Measurements from ENCODE around the gene CCSER1.

CCSER1 gene

GRCh38 chr4:90990284-90990683 lies 863.1 kb downstream of the CCSER1 start:
- TF ChIP-seq CTCF (IDR thresholded peaks at IDR 0.05; ENCODE audit: low read depth, low read length, missing control alignments): no peak
- Histone ChIP-seq H3K27ac (no peak overlapping the region), H3K27me3 (replicated peaks) (no peaks in the 10 kb centered on the region), H3K36me3 (replicated peaks) (no peaks in the 10 kb centered on the region), H3K4me3 (ENCODE audit: low read depth, low read length) (no peak overlapping the region)
- DNase-seq: no peak
- in situ Hi-C loops (cut with HindIII; ENCODE audit: low pct_ligation_motif_present, low sequenced_read_pairs): no loop called here

- in situ Hi-C loops (cut with HindIII; ENCODE audit: low pct_ligation_motif_present, low sequenced_read_pairs): no loop called here
- no peak overlapping the region for H3K4me3 ChIP-seq (ENCODE audit: low read depth, low read length)
- H3K27me3 ChIP-seq (replicated peaks): no peaks in the 10 kb centered on the region
- no peaks in the 10 kb centered on the region for H3K36me3 ChIP-seq (replicated peaks)
- H3K27ac ChIP-seq: no peak overlapping the region
- no peak for TF ChIP-seq CTCF (IDR thresholded peaks at IDR 0.05; ENCODE audit: low read depth, low read length, missing control alignments)
- DNase-seq: no peak
Measured at GRCh38 chr4:90992213-90992612, 865.0 kb downstream of the CCSER1 start.

- Histone ChIP-seq H3K36me3 (replicated peaks) (no peaks in the 10 kb centered on the region), H3K4me3 (ENCODE audit: low read depth, low read length) (no peak overlapping the region), H3K27ac (no peak overlapping the region), H3K27me3 (replicated peaks) (no peaks in the 10 kb centered on the region)
- no peak for TF ChIP-seq CTCF (IDR thresholded peaks at IDR 0.05; ENCODE audit: low read depth, low read length, missing control alignments)
- DNase-seq: no peak
- in situ Hi-C loops (cut with HindIII; ENCODE audit: low pct_ligation_motif_present, low sequenced_read_pairs): no loop called here
Measured at GRCh38 chr4:90994851-90995574, 867.8 kb downstream of the CCSER1 start.

GRCh38 chr4:90995996-90996395 lies 868.8 kb downstream of the CCSER1 start:
- TF ChIP-seq CTCF (IDR thresholded peaks at IDR 0.05; ENCODE audit: low read depth, low read length, missing control alignments): no peak
- in situ Hi-C loops (cut with HindIII; ENCODE audit: low pct_ligation_motif_present, low sequenced_read_pairs): no loop called here
- H3K36me3 ChIP-seq (replicated peaks): no peaks in the 10 kb centered on the region

GRCh38 chr4:90996813-90997212 lies 869.6 kb downstream of the CCSER1 start:
- no peak for TF ChIP-seq CTCF (IDR thresholded peaks at IDR 0.05; ENCODE audit: low read depth, low read length, missing control alignments)

More at GRCh38 chr4:90995996-90996395, 868.8 kb downstream of the CCSER1 start:
- no peak for DNase-seq
- Histone ChIP-seq H3K4me3 (ENCODE audit: low read depth, low read length) (no peak overlapping the region), H3K27me3 (replicated peaks) (no peaks in the 10 kb centered on the region), H3K27ac (no peak overlapping the region)

GRCh38 chr4:91015861-91016260 lies 888.7 kb downstream of the CCSER1 start:
- DNase-seq: no peak
- in situ Hi-C loops (cut with HindIII; ENCODE audit: low pct_ligation_motif_present, low sequenced_read_pairs): no loop called here
- H3K27ac ChIP-seq: no peak overlapping the region
- H3K27me3 ChIP-seq (replicated peaks): no peaks in the 10 kb centered on the region
- TF ChIP-seq CTCF (IDR thresholded peaks at IDR 0.05; ENCODE audit: low read depth, low read length, missing control alignments): no peak
- H3K36me3 ChIP-seq (replicated peaks): no peaks in the 10 kb centered on the region
- H3K4me3 ChIP-seq (ENCODE audit: low read depth, low read length): no peak overlapping the region

More at GRCh38 chr4:90996813-90997212, 869.6 kb downstream of the CCSER1 start:
- no peak overlapping the region for H3K27ac ChIP-seq
- no peaks in the 10 kb centered on the region for H3K36me3 ChIP-seq (replicated peaks)
- no peak for DNase-seq
- in situ Hi-C loops (cut with HindIII; ENCODE audit: low pct_ligation_motif_present, low sequenced_read_pairs): no loop called here
- no peaks in the 10 kb centered on the region for H3K27me3 ChIP-seq (replicated peaks)
- no peak overlapping the region for H3K4me3 ChIP-seq (ENCODE audit: low read depth, low read length)

Measured in brain microvascular endothelial cell (primary cell).